Measurements from ENCODE around the gene PBRM1.
"Not testable (repeated sequence)": the region's sequence is repeated elsewhere in the genome, so short reads cannot be mapped to it uniquely, and the experiment has no call there.

PBRM1 gene

DNA sequence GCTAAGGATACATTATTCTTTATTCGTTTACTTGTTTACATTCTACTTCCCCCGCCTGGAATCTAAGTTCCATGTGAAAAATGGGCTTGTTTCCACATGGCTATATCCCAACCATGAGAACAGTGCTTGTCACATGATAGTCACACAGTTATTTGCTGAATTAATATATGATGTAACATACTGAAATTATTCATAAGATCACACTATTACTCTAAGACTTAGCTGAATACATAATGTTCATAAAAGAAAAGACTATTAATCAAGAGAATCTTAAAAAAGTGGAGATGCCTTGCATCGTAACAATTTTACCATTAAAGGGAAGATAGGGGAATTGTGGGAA lies 6.5 kb downstream of the PBRM1 start:
- no peak for DNase-seq
- in situ Hi-C loops (cut with MboI; ENCODE audit: low pct_unique_long_range_greater_than_20kb, low sequenced_read_pairs) = no loop called here

DNA sequence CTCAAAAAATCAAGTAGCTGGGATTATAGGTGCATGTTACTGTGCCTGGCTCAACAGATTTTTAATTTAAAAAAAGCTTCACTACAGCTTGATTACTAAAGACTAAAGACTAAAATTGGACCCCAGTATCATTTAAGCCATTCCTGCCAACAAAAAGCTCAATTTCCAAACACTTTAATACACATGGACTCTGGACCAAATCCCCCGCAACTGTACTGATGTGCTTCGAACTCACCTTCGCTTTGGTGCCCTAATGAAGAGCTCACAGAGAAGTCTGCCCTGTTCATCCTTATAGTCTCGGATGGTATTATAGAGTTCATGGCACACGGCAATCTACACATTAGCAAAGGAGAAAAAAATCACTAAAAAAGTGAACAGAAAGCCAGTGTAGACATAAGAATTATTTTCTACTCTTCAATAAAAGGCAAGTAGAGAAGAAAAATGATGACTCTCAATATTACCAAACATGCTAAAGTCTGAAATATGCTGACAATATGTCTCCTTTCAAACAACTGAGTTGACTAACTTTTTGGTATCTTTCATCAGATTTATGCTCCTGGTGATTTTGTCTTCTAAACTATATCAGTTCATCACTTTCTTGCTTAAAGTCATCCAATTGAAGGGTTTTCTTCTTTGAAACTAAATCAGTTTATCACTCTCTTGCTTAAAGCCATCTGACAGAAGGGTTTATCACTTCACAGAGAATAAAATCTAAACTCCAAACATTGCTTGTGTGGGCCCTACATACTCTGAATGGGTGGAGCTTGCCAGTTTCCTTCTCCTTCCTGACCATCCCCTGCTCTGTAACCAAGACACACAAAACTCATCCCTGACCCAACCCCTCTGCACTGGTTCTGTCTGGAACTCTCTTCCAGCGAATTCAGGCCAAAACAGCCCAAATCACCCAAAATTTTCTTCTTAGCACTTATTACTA lies 7.2 kb downstream of the PBRM1 start:
- in situ Hi-C loops (cut with MboI; ENCODE audit: low pct_unique_long_range_greater_than_20kb, low sequenced_read_pairs) = no loop called here
- DNase-seq = no peak

DNA sequence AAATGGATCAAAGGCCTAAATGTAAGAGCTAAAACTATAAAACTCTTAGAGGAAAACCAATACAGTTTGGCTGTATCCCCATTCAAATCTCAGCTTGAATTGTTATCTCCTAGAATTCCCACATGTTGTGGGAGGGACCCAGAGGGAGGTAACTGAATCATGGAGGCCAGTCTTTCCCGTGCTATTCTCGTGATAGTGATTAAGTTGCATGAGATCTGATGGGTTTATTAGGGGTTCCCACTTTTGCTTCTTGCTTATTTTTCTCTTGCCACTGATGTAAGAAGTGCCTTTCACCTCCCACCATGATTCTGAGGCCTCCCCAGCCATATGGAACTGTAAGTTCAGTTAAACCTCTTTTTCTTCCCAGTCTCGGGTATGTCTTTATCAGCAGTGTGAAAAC lies 9.5 kb downstream of the PBRM1 start:
- in situ Hi-C loops (cut with MboI; ENCODE audit: low pct_unique_long_range_greater_than_20kb, low sequenced_read_pairs) = not testable (repeated sequence)

DNA sequence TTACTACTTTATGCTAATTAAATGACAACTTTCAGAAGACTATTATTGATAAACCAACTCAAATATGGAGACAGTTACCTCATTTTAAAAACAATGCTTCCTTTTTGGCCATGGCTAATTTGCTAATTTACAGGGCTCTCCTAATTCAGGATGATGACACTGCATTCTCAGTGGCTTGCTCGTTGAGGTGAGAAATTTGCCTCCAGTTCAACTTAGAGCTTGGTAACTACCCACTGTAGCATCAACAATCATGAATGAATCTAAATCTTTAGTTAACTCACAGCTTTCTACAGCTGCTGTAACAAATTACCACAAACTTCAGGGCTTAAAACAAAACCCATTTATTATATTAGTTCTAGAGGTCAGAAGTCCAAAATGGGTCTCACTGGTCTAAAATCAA lies 14.0 kb downstream of the PBRM1 start:
- DNase-seq = no peak
- in situ Hi-C loops (cut with MboI; ENCODE audit: low pct_unique_long_range_greater_than_20kb, low sequenced_read_pairs) = no loop called here

More for the DNA sequence above, 9.5 kb downstream of the PBRM1 start:
- not testable (repeated sequence) for DNase-seq

DNA sequence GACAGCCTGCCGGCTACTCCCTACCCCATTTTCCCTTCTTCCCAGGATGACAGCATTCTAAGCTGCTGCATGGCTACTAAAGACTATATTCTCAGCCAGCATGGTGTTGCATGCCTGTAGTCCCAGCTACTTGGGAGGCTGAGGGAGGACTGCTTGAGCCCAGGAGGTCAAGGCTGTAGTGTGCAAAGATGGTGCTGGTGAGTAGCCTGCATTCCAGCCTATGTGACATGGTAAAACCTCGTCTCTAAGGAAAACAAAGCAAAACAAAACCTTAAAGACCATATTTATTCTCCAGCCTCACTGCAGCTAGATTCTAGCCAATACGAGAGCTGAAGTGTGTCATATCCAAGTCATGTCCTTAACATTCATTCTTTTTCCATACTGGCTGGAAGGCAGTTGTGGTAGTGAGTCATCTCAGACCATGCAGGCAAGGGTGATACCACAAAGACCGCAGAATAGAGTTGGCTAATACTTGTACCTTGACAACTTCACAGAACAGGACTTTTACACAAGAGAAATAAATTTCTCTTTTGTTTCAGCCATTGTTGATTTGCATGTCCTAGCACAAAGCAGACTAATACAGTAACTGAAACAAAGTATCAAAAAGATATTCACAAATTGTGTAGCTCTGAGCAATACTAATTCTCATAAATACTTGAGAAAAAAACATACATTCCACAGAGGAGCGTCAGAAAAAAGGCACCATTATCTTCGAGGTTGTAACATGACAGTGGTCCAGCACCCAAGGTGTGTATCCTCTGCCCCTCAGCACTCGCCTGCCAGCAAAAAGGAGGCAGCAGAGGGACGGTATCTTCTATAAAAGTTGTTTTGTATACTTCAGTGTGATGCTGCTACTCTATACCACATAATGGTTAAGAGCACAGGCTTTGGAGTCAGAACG lies 14.8 kb downstream of the PBRM1 start:
- DNase-seq = peak; percentile 90
- in situ Hi-C loops (cut with MboI; ENCODE audit: low pct_unique_long_range_greater_than_20kb, low sequenced_read_pairs) = no loop called here

DNA sequence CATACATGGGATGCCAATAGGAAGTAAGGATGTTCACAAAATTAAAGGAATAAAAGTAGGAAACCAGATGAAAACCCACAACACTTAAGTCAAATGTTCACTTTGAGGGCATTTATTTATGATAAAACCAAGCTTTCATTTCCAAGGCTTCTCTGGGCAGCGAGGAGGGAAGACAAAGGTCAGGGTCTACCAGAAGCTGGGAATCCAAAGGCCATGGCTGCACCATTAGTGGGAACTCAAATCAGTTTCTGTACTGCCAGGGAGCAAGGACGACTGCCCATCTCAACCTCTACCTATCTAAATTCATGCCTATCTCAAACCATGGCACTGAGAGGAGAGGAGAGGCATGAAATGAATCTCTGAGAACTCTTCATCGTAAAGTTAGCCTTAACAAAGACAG lies 22.6 kb downstream of the PBRM1 start:
- in situ Hi-C loops (cut with MboI; ENCODE audit: low pct_unique_long_range_greater_than_20kb, low sequenced_read_pairs) = no loop called here
- DNase-seq = no peak

DNA sequence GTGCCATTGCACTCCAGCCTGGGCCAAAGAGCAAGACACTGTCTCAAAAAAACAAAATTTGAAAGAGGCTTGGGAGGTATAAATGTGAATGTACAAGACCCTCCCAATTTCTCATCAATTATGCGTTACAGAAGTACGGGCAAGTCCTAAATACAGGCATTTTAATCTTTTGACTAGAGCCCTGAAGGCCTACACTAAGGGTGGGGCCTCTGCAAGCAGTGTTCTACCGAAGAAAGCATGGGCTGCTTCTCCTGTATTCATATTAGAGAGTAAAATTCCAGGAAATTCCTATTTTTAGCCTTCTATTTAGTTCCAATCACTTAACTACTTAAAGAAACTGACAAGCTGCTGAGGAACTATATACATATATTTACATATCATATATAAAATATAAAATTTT lies 25.7 kb downstream of the PBRM1 start:
- in situ Hi-C loops (cut with MboI; ENCODE audit: low pct_unique_long_range_greater_than_20kb, low sequenced_read_pairs) = no loop called here
- DNase-seq = no peak

DNA sequence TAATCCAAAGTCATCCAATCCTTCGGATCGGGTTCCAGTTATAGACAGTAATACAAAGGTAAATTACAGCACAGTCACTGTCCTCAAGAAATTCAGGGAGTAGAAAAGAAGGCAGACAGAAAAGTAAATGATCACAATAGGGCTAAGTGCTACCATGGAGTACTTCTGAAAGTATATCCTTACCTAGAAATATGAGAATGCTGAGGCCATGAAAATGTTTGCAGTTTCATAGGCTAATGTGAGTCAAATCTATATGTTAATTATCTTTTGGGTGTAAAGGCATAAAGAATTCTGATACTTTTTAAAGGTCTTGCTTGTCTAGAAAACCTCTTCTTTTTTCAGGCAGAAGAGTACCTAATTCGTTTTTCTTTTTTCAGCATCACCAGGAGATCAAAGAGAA lies 29.8 kb downstream of the PBRM1 start:
- no peak for DNase-seq
- in situ Hi-C loops (cut with MboI; ENCODE audit: low pct_unique_long_range_greater_than_20kb, low sequenced_read_pairs) = no loop called here

DNA sequence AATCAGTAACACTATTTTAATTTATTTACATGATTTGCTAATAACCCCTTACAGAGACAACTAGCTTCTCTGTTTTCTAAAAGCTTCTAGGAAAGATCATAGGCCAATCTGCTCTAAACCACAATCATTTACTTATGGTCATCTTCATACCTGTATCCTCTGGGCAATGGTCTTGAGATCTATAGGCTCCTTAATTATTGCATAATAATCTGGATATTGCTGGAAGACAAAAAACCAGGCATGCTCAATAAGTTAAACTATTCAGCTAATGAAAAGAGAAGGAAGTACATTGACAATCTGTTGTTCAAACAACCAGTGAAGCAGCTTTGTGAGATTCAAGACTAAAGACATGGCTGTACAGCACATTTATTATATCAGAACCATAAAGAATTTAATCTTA lies 34.1 kb downstream of the PBRM1 start:
- no peak for DNase-seq
- in situ Hi-C loops (cut with MboI; ENCODE audit: low pct_unique_long_range_greater_than_20kb, low sequenced_read_pairs) = no loop called here

DNA sequence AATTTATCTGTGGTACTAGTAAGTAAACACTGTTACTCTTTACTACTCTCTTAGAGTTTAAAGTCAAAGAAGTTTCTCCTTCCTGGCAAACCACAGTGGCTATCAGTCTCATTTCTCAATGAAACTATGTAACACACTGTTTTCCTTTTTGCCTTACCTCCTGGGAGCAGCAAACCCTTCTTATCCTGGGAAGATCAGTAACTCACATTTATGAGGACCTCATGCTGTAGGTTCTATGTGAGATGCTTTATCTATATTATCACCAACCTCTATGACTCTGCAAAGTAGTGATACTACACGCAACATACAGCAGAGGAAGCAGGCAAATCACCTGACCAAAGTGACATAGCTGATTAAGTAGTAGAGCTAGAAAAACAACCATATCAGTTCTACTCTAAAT lies 35.3 kb downstream of the PBRM1 start:
- in situ Hi-C loops (cut with MboI; ENCODE audit: low pct_unique_long_range_greater_than_20kb, low sequenced_read_pairs) = no loop called here
- no peak for DNase-seq

DNA sequence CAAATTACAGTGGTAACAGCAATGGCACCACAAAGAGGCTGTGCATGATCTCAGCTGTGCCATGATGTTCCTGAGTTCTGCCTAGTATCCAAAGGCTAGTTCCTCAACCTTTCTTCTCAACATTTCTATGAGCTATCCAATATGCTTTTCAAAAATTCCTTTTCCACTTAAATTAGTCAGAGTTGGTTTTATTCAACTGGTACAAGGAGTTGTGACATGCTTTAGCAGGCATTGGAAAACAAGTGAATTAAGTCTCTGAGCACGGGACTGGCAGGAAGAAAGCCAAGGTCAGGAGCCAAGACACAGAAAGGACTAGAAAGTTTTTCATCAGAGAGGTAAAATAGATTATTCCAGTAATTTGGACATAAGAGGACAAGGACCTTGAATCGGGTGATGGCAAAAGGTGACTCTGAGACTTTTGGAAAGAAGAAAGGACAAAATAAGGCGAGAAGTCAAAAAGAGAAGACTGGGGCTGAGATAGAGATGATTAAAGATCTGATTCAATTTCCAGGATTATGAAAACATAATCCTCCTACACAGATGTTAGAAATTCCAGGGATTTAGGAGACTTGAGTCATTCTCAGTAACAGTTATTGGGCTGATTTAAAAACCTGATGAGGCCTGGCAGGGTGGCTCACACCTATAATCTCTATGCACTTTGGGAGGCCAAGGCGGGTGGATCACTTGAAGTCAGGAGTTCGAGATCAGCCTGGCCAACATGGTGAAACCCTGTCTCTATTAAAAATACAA lies 36.1 kb downstream of the PBRM1 start:
- in situ Hi-C loops (cut with MboI; ENCODE audit: low pct_unique_long_range_greater_than_20kb, low sequenced_read_pairs) = no loop called here
- no peak for DNase-seq

DNA sequence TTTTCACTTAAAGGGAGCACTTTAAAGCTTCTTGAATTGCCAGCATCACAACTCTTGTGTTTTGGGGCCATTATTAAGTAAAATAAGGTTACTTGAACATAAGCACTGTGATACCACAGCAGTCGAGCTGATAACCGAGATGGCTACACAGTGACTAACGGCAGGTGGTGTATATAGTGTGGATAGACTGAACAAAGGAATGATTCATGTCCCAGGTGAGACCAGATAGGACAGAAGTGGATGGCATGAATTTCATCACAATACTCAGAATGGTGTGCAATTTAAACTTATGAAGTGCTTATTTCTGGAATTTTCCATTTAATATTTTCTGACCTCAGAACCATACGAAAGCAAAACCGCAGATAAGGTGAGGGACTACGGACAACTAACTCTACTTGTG lies 40.2 kb downstream of the PBRM1 start:
- DNase-seq = no peak
- in situ Hi-C loops (cut with MboI; ENCODE audit: low pct_unique_long_range_greater_than_20kb, low sequenced_read_pairs) = no loop called here

DNA sequence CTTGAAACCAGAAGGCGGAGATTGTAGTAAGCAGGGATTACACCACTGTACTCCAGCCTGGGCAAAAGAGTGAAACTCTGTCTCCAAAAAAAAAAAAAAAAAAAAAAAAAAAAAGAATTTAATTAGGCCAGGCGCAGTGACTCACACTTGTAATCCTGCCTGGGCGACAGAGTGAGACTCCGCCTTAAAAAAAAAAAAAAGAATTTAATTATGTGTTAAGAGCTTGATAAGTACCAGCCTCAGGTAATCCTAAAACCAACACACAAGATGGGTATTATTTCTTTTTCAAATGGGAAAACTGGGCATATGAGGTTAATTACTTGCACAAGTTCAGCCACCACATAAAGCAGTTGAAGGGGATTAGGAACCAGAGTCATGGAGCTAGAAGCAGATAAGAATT lies 49.0 kb downstream of the PBRM1 start:
- peak; percentile 3 for DNase-seq
- in situ Hi-C loops (cut with MboI; ENCODE audit: low pct_unique_long_range_greater_than_20kb, low sequenced_read_pairs) = no loop called here

DNA sequence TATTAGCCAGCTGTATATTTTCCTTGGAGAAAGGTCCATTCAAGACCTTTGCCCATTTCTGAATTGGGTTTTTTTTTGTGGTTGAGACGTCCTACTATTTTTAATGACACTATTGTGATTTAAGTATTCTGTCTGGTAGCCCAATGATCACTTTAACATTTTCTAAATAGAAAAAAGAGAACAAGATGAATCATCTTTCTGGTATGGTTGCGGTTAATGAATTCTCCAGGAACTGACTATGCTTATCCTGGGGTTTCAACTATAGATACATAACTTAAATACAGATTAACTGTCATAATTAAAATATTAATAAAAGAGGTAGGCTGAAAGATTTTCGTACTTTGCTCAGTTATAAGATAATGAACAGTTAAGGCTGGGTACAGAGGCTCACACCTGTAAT lies 51.9 kb downstream of the PBRM1 start:
- in situ Hi-C loops (cut with MboI; ENCODE audit: low pct_unique_long_range_greater_than_20kb, low sequenced_read_pairs) = no loop called here
- DNase-seq = no peak

DNA sequence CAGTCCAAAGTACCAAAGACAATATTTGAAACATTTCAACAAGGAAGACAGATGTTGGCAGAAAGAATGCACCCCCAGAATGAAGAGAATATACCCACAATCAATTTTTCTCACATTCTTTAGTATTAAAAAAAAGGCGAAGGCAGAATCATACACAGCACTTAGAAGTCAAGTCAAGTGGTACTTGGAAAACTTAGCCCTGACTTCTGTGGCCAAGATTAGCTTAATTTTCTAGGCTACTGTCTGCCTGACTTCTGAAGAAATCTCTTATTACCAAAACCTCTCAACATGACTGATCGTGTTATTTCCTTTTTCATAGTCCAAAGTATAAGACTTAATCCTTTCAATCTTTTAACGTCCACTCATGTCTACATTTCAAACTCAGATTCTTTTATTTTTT lies 60.7 kb downstream of the PBRM1 start:
- DNase-seq = no peak
- in situ Hi-C loops (cut with MboI; ENCODE audit: low pct_unique_long_range_greater_than_20kb, low sequenced_read_pairs) = no loop called here

DNA sequence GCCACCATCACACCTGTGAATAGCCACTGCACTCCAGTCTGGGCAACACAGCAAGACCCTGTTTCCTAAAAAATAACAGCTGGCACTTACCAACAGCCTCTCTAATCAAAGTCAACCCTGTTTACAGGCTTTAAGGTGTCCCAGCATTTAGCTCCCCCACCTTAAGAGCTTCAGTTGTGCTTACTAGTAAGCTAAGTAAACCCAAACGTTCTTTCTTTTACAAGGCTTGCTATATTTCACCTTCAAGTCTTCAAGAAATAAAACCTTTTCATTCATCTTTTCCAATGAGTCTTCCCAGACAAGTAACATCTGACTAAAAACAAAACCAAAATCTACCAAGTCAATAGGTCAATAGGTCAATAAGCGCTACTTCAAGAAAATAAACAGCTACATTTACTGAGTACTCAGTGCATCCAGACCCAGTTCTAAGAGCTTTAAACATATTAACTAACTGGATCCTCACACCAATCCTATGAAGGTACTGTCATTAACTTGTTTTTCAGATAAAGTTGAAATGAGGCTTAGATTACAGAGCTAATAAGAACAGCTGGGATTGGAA lies 62.4 kb downstream of the PBRM1 start:
- in situ Hi-C loops (cut with MboI; ENCODE audit: low pct_unique_long_range_greater_than_20kb, low sequenced_read_pairs) = no loop called here
- no peak for DNase-seq

DNA sequence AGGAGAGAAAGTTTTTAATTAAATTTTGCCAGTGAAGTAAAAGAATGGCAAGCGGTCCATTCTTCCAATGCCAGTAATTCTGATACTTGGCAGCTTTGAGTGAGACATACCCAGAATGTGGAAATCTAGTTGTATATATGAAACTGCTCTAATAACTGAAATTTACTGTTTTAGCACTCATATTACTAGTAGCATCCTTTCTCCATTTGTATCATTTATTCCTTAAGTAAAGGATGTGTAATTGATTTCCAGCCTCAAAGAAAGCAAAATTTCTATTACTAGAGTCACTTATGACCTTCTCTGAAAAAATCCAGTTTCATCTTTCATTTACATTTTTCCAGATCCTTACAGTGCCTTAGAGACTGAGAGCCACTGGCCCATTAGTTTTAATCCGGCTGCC lies 65.1 kb downstream of the PBRM1 start:
- no peak for DNase-seq
- in situ Hi-C loops (cut with MboI; ENCODE audit: low pct_unique_long_range_greater_than_20kb, low sequenced_read_pairs) = no loop called here

DNA sequence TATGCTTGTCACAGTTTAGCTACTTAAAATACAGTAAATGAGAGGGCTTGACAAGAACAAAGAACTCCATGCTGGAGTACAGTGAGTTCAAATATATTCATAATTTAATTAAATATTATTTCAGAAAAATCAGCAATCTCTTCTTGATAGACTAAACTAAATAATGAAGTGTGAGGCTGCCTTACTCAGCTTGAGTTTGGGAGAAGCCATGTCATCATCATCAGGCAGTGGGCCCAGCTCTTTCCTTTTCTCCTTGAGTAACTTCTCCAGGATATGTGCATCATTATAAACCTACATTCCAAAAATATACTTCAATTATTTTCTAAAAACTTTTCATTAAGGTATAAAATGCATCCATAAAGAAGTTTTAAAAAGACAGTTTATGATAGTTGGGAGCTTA lies 70.5 kb downstream of the PBRM1 start:
- DNase-seq = no peak
- in situ Hi-C loops (cut with MboI; ENCODE audit: low pct_unique_long_range_greater_than_20kb, low sequenced_read_pairs) = no loop called here

DNA sequence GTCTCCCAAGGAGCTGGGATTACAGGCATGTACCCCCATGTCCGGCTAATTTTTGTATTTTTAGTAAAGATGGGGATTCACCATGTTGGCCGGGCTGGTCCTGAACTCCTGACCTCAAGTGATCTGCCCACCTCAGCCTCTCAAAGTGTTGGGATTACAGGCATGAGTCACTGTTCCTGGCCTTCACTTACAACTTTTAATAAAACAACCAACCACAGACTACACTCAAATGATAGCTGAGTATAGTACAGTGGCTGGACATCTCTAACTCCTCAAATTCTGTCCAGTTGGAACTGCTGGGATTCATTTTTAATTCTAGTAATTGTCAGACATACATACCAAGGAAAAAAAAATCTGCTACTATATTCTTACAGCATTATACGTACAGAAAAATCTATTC lies 71.0 kb downstream of the PBRM1 start:
- in situ Hi-C loops (cut with MboI; ENCODE audit: low pct_unique_long_range_greater_than_20kb, low sequenced_read_pairs) = no loop called here
- no peak for DNase-seq
